GM21529 (cell line): ENCODE measurements around the gene ZNF423.

Experiments used
- ATAC-seq: cut with Tn5 transposase; IDR thresholded peaks from one replicate; pipeline ENCODE4 v1.9.1; 2021; ENCODE audit not compliant: unreplicated experiment

ZNF423 gene

DNA sequence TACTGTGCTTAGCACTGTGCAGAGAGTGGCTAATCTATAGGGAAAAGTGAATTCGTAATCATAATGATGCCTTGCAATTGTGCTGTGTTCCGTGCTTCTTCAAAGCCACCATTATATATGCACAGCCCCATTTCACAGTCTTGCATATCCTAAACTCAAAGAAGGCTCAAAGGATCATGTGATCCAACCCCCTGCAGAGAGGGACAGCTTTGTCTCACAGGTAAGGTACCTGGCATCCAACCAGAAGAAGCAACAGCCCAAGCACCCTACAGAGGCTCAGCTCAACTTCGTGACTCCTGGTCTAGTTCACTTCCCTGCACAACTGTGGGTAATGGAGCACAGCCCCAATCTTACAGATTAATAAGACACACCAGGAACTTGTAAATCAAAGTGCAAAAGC is 124.0 kb downstream of the ZNF423 start:
- no peak for ATAC-seq

DNA sequence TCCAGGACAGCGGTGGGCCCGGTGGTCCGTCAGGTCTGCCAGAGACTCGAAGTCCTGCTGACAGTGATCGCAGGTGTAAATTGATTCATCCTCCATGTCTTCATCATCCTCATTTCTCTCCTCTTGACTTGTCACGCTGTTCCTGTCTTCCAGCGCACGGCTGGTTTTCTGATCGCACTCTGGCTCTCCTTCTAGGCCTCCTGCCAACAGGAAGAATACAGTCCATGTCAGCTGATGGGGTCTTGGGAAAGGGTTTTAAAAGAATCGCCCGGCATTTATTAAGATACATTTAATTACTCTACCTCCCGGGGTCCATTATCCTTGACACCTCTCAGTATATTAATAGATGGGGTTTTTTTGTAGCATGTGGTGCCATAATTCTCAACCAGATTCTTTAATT is 125.1 kb downstream of the ZNF423 start:
- ATAC-seq, result no peak

DNA sequence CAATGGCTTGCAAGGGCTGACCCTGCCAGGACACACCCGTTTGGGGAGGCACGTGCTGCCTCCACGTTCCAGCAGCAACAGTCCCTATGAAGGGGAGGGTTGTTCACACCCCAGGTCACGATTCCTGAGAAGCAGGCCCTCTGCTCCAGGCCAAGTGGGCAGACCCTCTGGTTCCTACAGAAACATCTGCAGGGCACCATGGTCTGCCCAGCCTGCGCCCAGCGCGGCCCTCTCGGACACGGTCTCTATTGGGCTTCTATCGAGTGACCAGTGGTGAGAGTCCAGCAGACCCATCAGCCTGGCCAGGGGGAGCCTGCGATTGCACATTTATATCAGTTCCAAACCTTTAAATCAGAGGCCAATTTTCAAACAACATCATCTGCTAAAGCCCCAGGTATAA is 128.3 kb downstream of the ZNF423 start:
- ATAC-seq, result no peak

DNA sequence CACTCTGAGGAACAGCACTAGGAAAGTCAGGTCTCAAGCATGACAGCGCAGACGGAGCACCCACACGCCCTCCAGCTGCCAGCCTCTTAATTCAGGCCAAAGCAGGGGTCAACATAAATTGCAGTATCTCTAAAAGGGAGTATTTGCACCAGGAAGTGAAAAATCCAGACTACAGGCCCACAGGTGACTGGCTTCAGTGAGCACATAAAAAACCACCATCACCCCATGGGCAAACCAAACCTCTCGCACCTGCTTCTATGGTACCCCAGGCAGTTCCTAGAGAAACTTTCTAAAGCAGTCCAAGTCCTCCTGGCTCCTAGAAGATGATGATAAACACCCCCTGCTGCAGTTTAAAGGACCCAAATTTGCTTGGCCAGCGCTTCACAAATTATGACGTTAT is 129.8 kb downstream of the ZNF423 start:
- no peak for ATAC-seq

DNA sequence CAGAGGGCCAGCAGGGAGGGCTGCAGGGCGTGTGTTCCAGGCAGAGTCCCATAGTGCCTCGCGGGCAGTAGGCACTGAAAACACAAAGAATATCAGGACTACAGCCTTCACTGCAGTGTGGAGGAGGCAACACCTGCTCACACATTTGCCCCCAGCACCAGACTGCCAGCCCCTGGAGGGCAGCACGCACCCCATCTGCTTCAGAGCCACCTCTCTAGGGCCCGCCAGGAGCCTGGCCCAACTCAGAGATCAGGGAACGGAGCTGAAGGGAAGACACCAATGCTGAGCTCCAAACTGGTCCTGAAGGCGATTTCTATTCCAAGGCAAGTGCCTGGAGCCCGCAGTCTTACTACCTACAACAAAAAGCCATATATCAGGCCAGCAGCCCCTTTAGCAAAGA is 130.3 kb downstream of the ZNF423 start:
- no peak for ATAC-seq

DNA sequence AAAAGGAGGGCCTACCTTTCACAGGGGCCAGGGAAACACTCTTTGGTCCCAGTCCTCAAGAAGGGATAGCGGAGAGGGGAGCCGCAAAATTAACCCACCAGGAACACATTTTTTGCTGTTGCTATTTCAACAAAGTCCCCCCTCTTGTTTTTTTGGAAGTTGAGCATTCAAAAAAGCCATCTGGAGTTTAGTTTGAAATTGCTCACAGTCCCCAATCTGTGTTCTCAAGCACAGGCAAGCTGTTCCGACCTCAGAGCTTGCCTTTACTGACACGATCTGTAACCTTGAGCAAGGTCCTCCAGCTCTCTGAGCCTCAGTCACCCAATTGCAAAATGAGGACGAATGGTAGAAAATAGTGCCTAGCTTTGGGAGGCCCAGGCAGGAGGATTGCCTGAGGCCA is 131.1 kb downstream of the ZNF423 start:
- ATAC-seq, result no peak

DNA sequence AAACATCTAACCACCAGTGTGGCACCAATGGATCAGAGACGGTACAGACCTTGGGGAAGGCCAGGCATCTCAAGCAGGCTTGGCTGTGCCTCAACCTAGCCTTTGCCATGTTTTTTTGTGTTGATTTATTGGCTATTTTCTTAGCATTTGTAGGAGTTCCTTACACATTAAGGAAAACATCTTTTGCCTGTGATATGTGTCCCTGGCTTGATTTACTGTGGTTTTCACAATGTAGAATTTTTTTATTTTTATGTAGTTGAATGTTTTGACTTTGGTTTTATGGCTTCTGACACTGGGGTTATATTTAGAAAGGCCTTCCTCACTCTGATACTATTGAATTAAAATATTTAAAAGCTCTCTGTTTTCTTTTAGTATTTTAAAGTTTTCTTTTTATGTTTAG is 132.6 kb downstream of the ZNF423 start:
- no peak for ATAC-seq

DNA sequence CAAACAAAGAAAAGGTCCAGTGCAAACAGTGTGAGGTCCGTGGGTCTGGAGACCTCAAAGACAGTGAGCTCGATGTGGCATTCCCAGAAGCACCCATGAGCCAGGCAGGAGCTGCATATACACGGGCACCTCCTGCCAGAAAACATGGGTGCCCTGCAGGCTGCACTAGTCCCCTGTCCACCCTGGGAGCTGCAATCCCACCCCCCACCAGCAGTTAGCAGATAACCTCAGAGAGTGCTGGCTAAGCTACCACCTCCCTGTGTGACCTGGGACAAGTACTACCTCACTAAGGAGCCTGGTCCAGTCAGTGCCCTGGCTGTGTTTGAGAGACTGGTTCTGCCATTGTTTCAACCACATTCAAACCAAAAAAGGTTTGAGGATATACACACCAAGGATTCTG is 135.7 kb downstream of the ZNF423 start:
- no peak for ATAC-seq

DNA sequence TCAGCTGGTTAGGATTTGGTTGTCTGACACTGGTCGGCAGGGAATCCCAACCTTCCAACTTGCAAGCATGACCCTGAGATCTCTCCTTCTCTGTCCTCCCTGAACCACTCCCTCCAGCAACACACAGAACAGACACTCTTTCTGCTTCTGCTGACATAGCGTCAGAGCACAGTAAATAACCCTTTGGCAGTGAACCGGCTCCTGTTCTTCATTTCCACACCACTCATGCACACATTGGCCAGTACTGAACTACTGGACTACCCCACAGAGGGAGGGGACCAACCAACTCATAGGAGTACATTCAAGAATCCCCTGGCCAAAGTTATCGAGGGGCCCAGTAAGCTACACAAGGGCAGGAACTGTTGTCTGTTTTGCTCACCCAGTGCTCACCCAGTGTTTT is 138.2 kb downstream of the ZNF423 start:
- ATAC-seq, result no peak

DNA sequence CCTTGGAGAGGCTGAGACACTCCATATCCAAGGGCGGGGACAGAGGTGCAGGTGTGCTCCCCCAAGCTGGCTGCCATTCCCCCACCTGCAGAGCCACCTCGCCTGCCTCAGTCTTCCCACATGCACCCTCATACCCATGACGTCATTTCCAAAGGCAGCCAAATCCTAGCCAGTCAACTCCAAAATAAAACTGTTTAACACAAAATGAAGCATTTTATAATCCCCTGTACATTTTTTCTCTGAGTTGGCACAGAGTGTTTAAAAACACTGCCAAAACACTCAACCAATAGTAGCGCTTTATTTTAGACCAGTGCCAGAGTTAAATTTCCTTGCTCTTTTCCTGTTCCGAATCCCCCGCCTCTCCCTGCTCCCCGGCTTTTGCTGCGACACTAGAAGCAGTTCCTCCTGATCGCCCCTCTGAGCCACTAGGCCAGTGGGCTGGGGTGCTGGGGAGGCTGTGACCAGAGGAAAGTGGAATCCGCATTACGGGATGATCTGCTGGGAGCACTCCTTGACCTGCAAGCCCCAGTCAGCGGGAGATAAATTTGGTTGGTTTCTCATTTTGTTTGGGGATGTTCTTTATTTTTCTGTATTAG is 139.5 kb downstream of the ZNF423 start:
- no peak for ATAC-seq

DNA sequence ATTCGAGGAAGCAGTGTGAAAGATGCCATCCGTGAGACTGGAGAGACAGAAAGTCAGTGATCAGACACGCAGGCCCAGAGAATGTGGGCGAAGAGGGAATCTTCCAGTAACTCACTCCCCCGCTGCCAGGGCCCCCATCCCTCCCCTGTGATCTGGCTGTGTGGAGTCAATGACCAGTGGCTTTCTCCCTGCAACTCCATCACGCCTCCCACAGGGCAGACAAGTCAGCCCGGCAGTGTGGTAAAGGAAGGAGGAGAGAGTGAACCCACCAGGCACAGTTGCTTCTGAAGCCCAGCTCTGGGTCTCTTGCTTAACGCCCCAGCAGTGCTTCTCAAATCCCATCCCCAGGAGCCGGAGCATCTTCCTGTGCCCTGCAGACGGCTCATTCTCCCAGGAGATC is 142.1 kb downstream of the ZNF423 start:
- no peak for ATAC-seq

DNA sequence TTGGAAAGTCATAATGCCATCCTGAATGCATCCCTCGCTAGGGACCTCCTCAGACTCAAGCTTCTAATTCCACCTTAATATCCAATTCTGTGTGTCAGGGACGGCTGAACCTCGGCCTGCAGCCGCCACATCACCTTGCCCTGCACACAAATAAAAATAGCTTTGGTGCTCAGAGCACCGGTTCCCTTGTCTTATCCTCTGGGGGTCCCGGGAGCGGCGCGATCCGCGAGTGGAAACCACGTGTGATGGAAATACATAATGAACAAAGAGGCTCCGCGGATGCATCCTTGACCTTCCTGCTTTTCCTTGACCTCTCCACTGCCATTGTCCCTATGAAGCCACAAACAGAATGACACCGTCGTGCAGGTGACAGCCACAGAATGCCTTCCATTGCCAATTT is 143.4 kb downstream of the ZNF423 start:
- no peak for ATAC-seq

DNA sequence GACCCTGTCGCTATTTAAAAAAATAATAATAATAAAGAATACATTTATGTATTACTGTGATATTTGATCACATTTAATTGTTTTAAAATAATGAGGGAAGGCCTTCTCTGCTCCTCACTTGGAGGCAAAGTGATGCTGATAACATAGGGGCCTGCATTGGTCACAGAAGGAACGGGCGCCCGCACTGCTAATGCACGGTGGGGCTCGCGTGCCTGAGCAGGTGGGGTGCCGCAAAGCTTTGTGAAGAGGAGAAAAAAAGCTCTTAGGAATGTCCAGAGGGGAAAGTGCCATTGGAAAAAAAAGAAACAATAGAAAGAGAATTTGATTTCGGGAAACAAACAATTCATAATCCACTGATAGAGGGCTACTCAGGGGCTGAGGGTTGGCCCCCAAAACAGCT is 143.8 kb downstream of the ZNF423 start:
- no peak for ATAC-seq

DNA sequence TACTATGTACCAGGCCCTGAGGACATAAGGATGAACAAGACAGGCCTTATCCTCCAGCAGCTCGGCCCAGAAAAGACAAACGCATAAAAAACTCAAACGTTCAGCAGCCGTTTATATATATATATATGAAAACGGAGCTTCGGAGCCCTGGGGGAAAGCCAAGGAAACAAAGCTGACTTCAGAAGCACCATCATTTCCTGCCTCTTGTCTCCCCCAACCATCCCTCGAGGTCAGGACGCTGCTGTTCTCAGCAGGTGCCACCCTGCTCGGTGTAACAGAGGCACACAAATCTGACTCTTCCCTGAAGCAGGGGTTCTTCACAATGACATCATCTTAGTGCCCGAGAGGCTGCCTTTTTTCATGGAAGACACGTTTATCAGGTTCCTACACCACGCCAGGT is 146.9 kb downstream of the ZNF423 start:
- ATAC-seq, result no peak

DNA sequence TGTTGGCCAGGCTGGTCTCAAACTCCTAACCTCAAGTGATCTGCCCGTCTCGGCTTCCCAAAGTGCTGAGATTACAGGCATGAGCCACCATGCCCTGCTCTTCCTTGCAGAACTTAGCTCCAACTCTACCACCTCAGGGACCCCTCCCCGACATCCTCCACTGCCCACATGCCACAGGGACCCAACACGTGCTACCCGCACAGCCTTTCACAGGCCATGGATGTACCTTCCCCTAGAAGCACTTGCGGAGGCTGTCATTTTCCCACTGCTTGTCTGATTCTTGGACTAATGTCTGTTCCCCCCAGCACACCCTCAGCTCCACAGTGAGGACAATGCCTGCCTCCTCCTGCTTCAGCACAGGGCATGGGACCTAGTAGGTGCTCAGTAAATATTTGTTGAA is 147.4 kb downstream of the ZNF423 start:
- no peak for ATAC-seq

DNA sequence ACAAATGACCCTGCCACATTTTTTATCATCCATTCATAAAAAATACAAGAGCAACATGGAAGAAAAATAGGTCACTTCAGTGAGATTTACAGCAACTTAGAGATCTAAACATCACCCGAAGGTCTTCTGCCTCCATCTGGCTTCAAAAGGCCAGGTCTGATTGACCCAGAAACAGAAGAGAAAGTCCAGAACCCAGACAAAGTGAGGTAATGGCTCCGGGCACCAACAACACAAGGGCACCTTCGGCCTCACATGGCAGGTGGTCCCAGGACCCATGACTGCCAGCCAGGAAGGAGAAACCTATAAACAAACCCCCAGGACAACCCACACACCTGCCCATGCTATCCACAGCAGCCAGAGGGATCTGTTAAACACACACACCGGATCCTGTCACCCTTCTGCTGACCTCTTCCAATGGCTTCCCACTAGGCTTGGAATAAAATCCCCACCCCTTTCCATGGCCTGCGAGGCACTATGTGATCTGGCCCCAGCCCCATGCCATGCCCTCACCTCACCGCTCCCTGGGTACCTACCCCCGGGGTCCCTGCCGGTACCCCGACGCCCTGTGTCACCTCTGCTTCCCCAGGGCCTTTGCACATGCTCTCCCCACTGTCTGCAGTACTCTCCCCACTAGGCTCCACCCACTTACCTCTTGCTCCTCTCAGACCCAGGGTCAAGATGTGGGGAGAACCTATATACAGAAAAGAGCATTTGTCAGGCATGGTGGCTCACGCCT is 149.1 kb downstream of the ZNF423 start:
- no peak for ATAC-seq

DNA sequence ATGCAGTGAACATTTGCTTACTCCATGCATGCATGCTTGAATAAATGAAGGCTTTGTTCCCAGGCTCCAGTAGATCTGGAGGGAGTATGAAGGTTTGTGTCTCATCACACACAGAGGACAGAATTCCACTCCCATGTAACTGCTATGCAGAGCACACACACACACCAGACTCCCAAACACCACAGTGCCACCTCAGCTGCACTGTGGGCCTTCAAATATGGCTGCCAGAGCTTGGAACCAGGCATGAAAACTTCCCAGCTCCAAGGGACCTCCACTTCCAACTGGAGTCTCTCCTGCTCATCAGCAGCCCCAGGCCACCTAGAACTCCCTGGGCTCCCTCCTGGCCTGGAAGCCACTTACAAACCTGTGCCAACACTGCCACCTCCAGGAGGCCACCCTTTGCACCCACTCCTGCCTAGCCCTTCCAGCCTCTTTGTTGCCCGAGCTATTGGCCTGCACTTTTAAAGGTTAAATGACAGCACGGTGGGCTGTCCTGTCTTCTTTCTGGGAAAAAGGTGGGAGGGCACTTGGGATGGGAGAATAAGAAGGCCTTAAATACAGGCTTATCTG is 151.2 kb downstream of the ZNF423 start:
- no peak for ATAC-seq

DNA sequence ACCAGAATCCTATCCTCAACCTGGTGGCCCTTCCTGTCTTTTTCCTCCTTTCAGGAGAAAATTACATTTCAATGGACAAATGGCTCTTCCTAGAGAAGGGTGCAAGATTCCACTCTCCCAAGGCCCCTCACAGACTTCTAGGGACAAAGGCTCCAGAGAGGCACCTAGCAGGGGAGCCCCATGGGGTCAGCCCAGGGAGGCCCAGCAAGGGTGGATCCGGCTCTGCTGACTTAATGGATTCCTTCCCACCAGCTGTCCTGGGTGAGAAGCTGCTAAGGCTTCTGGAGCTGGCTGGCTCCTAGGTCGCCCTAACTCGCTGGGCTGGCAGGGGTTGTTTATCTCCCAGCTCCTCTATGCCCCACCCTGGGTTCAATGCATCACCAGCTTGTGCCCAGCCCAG is 152.4 kb downstream of the ZNF423 start:
- ATAC-seq, result no peak

DNA sequence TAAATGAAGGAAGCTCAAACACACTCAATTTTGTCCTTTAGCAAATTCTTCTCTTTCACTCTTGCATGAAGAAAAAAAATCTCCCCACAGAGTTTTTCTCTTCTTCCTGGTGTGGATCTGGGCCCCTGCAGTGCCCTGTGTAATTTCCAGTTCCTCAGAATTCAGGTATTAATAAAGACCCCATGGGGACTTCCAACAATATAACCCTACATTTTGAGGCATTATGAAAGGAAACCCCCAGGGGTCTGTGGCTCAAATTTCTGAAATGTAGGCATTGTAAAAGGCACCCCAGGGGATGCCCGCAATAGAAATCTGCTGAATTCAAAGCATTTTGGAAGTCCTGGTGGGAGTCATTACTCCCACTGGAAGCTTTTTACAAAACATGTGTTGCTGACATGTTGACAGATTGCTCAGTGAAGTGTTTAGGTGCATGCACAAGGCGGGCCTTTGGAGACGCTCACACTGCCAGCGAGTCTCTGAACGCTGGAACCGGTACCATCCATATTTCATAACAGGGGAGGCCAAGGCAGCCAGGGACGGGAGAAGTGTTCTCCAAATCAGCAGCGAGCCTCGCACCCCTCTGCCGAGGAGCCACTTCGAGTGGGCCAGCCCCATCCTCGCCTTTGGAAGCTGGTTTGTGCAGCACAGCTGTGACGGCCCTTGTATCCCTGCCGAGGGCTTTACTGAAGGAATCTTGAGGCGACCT is 154.0 kb downstream of the ZNF423 start:
- ATAC-seq, result no peak

DNA sequence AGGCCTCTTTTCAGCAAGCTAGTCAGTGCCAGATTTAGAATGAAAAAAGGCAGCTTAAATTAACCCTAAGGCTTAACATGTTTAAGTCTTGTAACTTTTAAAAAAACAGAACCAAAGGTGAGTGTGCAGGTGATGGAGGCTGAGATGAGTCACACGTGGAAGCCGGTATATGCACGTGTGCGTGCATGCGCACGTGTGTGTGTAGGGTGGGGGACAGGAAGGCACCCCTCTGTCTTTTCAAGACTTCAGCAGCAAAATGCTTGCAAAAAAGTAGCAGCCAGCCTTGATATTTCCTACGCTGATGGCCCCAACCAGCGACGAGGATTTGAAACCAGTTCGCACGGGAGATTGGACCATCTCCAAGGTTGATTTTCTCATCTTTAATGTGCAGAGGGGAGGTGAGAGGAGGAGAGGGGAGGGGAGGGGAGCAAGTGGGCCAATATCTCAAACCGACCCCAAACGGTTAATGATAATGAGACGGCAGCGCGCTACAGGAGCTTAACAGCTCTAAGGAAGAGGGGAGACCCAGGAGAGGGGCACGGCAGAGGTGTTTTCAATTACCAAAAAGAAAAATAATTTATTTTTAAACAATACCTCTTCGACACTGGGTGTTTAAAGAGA is 154.7 kb downstream of the ZNF423 start:
- ATAC-seq, result no peak

DNA sequence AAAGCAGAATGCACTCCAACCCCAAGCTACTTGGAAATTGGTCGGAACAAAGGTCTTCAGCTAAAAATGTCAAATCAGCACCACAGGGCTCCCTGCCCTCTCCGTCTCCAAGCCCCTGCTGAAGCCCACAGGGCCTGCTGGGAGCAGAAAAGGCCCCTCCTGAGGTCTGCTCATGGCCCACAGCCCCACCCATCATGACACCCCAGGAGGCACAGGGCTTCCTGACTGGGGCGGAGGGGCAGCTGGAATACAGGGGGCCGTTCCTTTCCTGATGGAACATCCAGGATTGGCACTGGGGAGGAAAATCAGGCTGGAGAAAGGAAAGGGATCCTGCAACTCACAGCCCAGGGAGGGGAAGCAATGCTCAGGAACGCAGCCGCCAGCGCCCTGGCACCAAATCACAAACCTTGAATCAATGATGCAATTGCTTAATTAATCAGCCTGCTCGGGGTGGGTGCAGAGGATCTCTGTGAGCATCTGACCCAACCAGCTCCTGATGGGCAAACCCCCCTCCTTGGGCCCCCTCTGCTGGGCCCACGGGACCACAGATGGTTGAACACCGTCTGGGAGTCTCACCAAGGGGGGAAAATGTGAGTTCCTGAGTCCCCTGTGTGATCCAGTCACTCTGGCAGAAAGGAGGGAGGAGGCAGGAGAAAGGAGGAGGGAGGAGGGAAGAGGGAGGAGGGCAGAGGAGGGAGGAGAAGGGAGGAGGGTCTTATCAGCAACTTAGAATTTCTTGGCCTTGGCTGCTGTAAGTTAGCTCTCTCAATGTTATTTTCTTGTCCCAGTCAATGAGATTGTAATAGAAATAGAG is 155.5 kb downstream of the ZNF423 start:
- ATAC-seq, result no peak
